ENCODE results near the gene SLC38A11. TPM values are rescaled to one million over a fixed set of nuclear protein-coding genes. Genes with fewer than 3 reads are reported as not detected.

SLC38A11 gene
- total and polyA plus RNA-seq, 2 of the 13 experiments (the other 11 are each of a cell fraction or from before 2014, with no cell fraction given) = 14.0 to 14.3 TPM

DNA sequence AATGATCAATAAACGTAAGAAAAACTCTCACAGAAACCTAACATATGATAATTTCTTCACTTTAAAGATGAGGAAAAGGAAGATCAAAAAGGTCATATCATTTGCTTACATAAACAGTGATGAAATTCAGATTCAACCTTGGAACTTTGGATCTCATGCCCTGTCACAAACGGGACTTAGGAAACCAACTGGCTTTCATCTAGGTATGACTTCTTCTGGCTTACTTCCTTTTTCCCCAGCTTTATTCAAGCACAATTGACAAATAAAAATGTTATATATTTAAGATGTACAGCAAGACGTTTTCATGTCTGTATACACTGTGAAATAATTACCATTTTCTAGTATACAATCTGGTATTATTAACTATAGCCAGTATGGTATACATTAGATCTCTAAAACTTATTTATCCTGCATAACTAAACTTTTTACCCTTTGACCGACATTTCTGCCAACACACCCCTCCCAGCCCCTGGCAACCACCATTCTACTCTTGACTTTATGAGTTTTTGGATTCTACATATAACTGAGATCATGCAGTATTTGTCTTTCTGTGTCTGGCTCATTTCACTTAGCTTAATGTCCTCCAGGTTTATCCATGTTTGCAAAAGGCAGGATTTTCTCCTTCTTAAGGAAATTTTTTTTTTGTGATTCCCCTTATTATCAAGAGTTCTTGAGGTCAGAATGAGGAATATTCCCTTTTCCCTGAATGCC, 67.7 kb downstream of the SLC38A11 start (continued):
- TF ChIP-seq NAIF1 (CRISPR knock-in tag; IDR thresholded peaks at IDR 0.05; ENCODE audit: borderline replicate concordance) (no peak), ERF (CRISPR knock-in tag; IDR thresholded peaks at IDR 0.05) (peak; percentile 95), ZNF772 (CRISPR knock-in tag; IDR thresholded peaks at IDR 0.05) (no peak), ZNF768 (CRISPR knock-in tag; IDR thresholded peaks at IDR 0.05) (no peak), NCOA5 (CRISPR knock-in tag; IDR thresholded peaks at IDR 0.05) (no peak), FIP1L1 (IDR thresholded peaks at IDR 0.05; ENCODE audit: borderline replicate concordance, insufficient read depth, low read depth, low read length) (no peak), ZNF781 (CRISPR knock-in tag; IDR thresholded peaks at IDR 0.05; ENCODE audit: borderline replicate concordance, not compliant biosample characterization) (no peak), FOXA1 (IDR thresholded peaks at IDR 0.05) (0 out of 2 replicates have a peak, but pooled peaks have one; percentile 17), FOXA1 (CRISPR knock-in tag; IDR thresholded peaks at IDR 0.05) (peak; percentile 87), ZNF20 (CRISPR knock-in tag; IDR thresholded peaks at IDR 0.05) (no peak; the same call in 1 of the 2 replicates), BRCA1 (CRISPR knock-in tag; IDR thresholded peaks at IDR 0.05) (no peak), CREB3 (CRISPR knock-in tag; IDR thresholded peaks at IDR 0.05) (no peak), GATAD1 (CRISPR knock-in tag; IDR thresholded peaks at IDR 0.05) (peak; percentile 51; the same call in 1 of the 2 replicates), ZNF776 (CRISPR knock-in tag; IDR thresholded peaks at IDR 0.05) (no peak), ZNF766 (CRISPR knock-in tag; IDR thresholded peaks at IDR 0.05; ENCODE audit: borderline replicate concordance) (no peak), PRMT3 (CRISPR knock-in tag; IDR thresholded peaks at IDR 0.05; ENCODE audit: borderline replicate concordance, low read depth) (no peak), SAP130 (CRISPR knock-in tag; IDR thresholded peaks at IDR 0.05; ENCODE audit: low read depth) (peak; percentile 86), SOX6 (IDR thresholded peaks at IDR 0.05) (no peak), SOX6 (CRISPR knock-in tag; IDR thresholded peaks at IDR 0.05) (peak; percentile 93), PBX2 (CRISPR knock-in tag; IDR thresholded peaks at IDR 0.05) (no peak), RBFOX2 (IDR thresholded peaks at IDR 0.05; ENCODE audit: low read depth, low read length) (peak; percentile 65), HOXA7 (CRISPR knock-in tag; IDR thresholded peaks at IDR 0.05) (no peak), JDP2 (CRISPR knock-in tag; IDR thresholded peaks at IDR 0.05; ENCODE audit: borderline replicate concordance) (no peak), ZNF326 (CRISPR knock-in tag; IDR thresholded peaks at IDR 0.05; ENCODE audit: borderline replicate concordance) (no peak), JUN (CRISPR knock-in tag; IDR thresholded peaks at IDR 0.05) (no peak), REXO4 (CRISPR knock-in tag; IDR thresholded peaks at IDR 0.05; ENCODE audit: borderline replicate concordance) (no peak), ZNF598 (CRISPR knock-in tag; IDR thresholded peaks at IDR 0.05; ENCODE audit: borderline replicate concordance) (no peak), ZNF343 (CRISPR knock-in tag; IDR thresholded peaks at IDR 0.05) (no peak), TOPORS (CRISPR knock-in tag; IDR thresholded peaks at IDR 0.05) (no peak), ZNF7 (CRISPR knock-in tag; IDR thresholded peaks at IDR 0.05) (no peak)
- TF ChIP-seq, protein P1, sequence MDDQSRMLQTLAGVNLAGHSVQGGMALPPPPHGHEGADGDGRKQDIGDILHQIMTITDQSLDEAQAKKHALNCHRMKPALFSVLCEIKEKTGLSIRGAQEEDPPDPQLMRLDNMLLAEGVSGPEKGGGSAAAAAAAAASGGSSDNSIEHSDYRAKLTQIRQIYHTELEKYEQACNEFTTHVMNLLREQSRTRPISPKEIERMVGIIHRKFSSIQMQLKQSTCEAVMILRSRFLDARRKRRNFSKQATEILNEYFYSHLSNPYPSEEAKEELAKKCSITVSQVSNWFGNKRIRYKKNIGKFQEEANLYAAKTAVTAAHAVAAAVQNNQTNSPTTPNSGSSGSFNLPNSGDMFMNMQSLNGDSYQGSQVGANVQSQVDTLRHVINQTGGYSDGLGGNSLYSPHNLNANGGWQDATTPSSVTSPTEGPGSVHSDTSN (CRISPR knock-in tag; IDR thresholded peaks at IDR 0.05; ENCODE audit: borderline replicate concordance) = no peak

All from HepG2 (cell line).